HL-60 (cell line): ENCODE results near the gene PGBD1.

Experiments used
- GABPA ChIP-seq: IDR thresholded peaks from 2 replicates; pipeline ENCODE4 v1.6.1; 2012; ENCODE audit warnings: low read depth
- POLR2AphosphoS5 ChIP-seq: IDR thresholded peaks from 2 replicates; pipeline ENCODE4 v1.6.1; 2012; ENCODE audit warnings: low read depth
- SPI1 ChIP-seq: IDR thresholded peaks from 2 replicates; pipeline ENCODE4 v1.6.1; 2012; ENCODE audit warnings: low read depth, mild to moderate bottlenecking, borderline replicate concordance
- TF ChIP-seq, protein P1 (sequence below): IDR thresholded peaks from 2 replicates; pipeline ENCODE4 v1.6.1; 2012; ENCODE audit warnings: low read depth; ENCODE audit not compliant: insufficient replicate concordance
- TF ChIP-seq, protein P2 (sequence below): IDR thresholded peaks from one replicate; pipeline ENCODE4 v1.5.1; 2011; ENCODE audit warnings: low read length, control low read depth, inconsistent platforms; ENCODE audit not compliant: insufficient read depth

DNA sequence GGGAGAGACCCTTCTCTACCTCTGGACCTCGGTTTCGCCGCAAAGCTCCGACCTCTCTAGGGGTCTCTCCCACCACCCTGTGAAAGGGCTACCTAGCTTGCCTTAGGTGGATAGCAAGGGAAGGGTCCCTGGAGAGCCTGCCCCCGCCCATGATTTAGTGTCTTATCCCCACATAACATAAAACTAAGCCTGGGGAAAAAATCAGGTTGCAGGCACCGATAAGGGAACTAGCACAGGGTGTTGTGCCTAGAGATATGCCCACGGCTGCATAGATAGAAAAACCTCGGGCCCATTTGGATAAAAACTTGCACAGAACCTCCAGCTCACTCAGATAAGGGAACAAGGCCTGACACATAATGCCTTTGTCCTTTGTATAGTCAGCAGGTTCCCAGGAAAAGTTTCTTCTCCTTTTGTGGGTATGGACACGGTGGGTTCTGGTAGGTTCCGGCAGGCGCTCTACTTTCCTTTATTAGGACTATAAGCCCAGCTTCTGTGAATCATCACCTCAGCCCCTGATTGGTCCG, 53.7 kb downstream of the PGBD1 start:
- TF ChIP-seq POLR2AphosphoS5 (no peak), SPI1 (no peak), GABPA (no peak)
- TF ChIP-seq, protein P1, sequence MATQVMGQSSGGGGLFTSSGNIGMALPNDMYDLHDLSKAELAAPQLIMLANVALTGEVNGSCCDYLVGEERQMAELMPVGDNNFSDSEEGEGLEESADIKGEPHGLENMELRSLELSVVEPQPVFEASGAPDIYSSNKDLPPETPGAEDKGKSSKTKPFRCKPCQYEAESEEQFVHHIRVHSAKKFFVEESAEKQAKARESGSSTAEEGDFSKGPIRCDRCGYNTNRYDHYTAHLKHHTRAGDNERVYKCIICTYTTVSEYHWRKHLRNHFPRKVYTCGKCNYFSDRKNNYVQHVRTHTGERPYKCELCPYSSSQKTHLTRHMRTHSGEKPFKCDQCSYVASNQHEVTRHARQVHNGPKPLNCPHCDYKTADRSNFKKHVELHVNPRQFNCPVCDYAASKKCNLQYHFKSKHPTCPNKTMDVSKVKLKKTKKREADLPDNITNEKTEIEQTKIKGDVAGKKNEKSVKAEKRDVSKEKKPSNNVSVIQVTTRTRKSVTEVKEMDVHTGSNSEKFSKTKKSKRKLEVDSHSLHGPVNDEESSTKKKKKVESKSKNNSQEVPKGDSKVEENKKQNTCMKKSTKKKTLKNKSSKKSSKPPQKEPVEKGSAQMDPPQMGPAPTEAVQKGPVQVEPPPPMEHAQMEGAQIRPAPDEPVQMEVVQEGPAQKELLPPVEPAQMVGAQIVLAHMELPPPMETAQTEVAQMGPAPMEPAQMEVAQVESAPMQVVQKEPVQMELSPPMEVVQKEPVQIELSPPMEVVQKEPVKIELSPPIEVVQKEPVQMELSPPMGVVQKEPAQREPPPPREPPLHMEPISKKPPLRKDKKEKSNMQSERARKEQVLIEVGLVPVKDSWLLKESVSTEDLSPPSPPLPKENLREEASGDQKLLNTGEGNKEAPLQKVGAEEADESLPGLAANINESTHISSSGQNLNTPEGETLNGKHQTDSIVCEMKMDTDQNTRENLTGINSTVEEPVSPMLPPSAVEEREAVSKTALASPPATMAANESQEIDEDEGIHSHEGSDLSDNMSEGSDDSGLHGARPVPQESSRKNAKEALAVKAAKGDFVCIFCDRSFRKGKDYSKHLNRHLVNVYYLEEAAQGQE: no peak
- TF ChIP-seq, protein P2, sequence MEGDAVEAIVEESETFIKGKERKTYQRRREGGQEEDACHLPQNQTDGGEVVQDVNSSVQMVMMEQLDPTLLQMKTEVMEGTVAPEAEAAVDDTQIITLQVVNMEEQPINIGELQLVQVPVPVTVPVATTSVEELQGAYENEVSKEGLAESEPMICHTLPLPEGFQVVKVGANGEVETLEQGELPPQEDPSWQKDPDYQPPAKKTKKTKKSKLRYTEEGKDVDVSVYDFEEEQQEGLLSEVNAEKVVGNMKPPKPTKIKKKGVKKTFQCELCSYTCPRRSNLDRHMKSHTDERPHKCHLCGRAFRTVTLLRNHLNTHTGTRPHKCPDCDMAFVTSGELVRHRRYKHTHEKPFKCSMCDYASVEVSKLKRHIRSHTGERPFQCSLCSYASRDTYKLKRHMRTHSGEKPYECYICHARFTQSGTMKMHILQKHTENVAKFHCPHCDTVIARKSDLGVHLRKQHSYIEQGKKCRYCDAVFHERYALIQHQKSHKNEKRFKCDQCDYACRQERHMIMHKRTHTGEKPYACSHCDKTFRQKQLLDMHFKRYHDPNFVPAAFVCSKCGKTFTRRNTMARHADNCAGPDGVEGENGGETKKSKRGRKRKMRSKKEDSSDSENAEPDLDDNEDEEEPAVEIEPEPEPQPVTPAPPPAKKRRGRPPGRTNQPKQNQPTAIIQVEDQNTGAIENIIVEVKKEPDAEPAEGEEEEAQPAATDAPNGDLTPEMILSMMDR: no peak
